GM19468 (cell line): ENCODE results near the gene NRCAM.
"Not testable (repeated sequence)": the region's sequence is repeated elsewhere in the genome, so short reads cannot be mapped to it uniquely, and the experiment has no call there.

Experiments used
- ATAC-seq: cut with Tn5 transposase; IDR thresholded peaks from one replicate; pipeline ENCODE4 v1.9.1; 2021; ENCODE audit warnings: mild to moderate bottlenecking, moderate library complexity, moderate number of reproducible peaks; ENCODE audit not compliant: unreplicated experiment; ENCODE audit errors: extremely low read depth

The NRCAM gene

GRCh38 chr7:108455998-108456677, at the start of gene NRCAM:
TSS of gene NRCAM (minus strand) at chr7:108456436. CDS start at chr7:108240064, 216,372 bp downstream.
- peak; percentile 30 for ATAC-seq

GRCh38 chr7:108504576-108504975, 48.3 kb upstream of the NRCAM start:
- ATAC-seq, result not testable (repeated sequence)

- peak; percentile 97 for ATAC-seq
Observed at GRCh38 chr7:108503112-108504026, 47.1 kb upstream of the NRCAM start.

- ATAC-seq, result no peak
Observed at GRCh38 chr7:108499566-108499965, 43.3 kb upstream of the NRCAM start.

GRCh38 chr7:108498481-108498880, 42.2 kb upstream of the NRCAM start:
- no peak for ATAC-seq

GRCh38 chr7:108497082-108497725, 41.0 kb upstream of the NRCAM start:
- no peak for ATAC-seq

GRCh38 chr7:108492742-108493141, 36.5 kb upstream of the NRCAM start:
- no peak for ATAC-seq

- no peak for ATAC-seq
Observed at GRCh38 chr7:108488768-108489538, 32.7 kb upstream of the NRCAM start.

GRCh38 chr7:108487646-108488045, 31.4 kb upstream of the NRCAM start:
- no peak for ATAC-seq

- ATAC-seq, result no peak
Observed at GRCh38 chr7:108486291-108486966, 30.2 kb upstream of the NRCAM start.

- no peak for ATAC-seq
Observed at GRCh38 chr7:108484137-108484536, 27.9 kb upstream of the NRCAM start.

- ATAC-seq, result no peak
Observed at GRCh38 chr7:108480311-108480710, 24.1 kb upstream of the NRCAM start.

GRCh38 chr7:108479751-108480150, 23.5 kb upstream of the NRCAM start:
- no peak for ATAC-seq

- ATAC-seq, result no peak
Observed at GRCh38 chr7:108479118-108479517, 22.9 kb upstream of the NRCAM start.

GRCh38 chr7:108468246-108468645, 12.0 kb upstream of the NRCAM start:
- no peak for ATAC-seq

- ATAC-seq, result no peak
Observed at GRCh38 chr7:108467391-108467790, 11.2 kb upstream of the NRCAM start.

- ATAC-seq, result not testable (repeated sequence)
Observed at GRCh38 chr7:108466322-108466721, 10.1 kb upstream of the NRCAM start.

- no peak for ATAC-seq
Observed at GRCh38 chr7:108464743-108465142, 8.5 kb upstream of the NRCAM start.

- no peak for ATAC-seq
Observed at GRCh38 chr7:108463613-108464012, 7.4 kb upstream of the NRCAM start.

GRCh38 chr7:108461840-108462239, 5.6 kb upstream of the NRCAM start:
- no peak for ATAC-seq
